CD1c-positive myeloid dendritic cell (primary cell): ENCODE measurements around the gene GNAO1.

Source experiments
- DNase-seq: peaks from one replicate; pipeline ENCODE4 v3.0.0-alpha.2; 2016; ENCODE audit errors: extremely low spot score

The GNAO1 gene

DNA sequence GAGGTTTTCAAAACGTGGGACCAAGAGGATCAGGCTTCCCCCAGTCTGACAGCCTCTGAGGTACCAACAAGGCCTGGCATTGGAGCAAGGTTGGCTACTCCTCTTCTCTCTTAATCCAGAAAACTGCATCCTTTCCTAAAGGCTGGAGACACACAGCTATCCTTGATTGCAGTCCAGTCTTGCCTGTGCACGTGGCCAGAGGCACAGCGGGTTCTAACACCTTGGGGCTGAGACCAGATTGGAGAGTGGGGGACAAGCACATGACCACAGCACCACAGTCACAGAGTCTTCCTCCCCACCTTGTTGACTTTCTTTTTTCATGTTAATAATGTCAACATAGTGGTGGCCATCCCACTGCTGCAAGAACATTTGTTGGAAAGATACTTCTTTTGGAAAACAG lies 46.9 kb downstream of the GNAO1 start:
- no peak for DNase-seq

GRCh38 chr16:56241596-56241995 lies 50.3 kb downstream of the GNAO1 start:
- no peak for DNase-seq

DNA sequence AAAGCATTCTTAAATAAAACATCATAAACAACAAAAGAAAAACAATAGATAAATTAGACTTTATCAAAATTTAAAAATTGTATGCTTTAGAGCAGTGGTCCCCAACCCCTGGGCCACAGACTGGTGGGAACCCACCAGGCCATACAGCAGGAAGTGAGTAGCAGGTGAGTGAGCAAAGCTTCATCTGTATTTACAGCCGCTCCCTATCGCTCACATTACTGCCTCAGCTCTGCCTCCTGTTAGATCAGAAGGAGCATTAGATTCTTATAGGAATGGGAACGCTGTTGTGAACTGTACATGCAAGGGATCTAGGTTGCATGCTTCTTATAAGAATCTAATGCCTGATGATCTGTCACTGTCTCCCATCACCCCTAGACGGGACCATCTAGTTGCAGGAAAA lies 51.5 kb downstream of the GNAO1 start:
- DNase-seq: no peak

DNA sequence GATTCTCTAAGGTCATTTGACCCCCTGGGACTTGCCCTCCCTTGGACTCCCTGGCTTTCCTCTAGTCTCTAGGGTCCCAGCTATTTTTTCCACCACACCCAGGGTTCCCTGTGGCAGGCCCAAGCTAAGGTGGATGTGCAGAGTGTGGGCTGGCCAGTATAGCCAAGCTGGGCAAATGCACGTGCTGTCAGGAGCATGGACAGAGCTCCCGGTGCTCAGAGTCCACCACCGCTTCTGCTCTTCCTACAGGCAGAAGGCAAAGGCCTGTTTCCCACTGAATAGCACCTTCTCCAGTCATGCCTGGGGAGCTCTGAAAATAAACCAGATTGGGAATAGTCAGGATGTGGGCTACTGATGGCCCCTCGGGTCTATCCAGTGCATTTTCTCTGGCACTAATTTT lies 53.3 kb downstream of the GNAO1 start:
- DNase-seq: no peak

GRCh38 chr16:56245197-56245596 lies 53.9 kb downstream of the GNAO1 start:
- DNase-seq: no peak

DNA sequence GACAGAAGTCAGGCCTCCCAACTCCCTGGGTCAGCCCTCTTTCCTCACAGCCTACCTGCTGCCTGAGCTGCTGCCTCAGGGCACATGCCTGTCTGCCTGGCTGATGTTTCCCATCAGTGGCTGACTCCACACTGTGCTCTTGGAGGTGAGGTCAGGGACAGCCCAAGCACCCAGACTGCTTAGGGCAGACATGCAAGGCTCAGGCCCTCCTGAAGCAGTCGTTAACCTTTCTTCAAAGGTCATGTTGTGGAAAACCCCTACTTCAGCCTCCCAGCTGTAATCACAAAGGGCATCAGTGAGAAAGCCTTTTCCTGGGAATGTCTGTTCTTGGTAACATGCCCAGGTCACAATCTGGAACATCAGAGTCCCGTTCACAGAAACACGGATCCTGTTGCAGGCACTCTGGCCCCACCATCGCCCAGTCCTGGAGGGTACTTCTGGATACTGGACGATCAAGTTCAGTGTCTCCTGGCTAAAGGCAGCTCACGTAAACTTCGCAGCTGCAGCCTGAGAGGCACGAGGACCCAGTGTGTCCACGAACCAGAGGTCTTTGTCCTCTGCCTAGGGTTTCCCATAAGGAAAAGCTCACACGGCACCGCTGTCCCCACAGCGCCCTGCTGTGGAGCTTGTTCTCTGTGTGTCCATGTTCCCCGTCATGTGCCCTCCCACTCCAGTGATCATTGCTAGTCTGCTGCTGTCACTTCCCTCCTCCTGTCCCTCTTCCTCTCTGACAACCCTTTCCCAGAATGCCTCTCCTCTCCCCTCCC lies 54.9 kb downstream of the GNAO1 start:
- no peak for DNase-seq

DNA sequence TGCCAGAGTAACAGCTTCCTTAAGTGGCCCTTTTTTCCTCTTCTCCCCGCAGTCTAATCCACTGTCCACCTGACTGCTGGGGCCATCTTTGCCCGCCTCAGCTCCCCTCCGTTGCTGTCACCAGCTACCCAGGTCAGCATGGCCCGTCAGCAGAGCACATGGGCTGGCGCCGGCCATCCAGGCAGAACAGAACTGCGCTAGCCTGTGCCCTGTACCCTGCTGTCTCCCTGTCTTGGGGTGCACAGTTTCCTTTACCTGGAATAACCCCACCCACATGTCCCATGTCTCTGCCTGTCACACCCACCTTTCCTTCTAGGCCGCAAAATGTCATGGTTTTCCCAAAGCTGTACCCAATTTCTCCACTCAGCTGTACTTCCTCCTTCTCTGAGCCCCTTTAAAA lies 55.7 kb downstream of the GNAO1 start:
- no peak for DNase-seq

GRCh38 chr16:56247808-56248207 lies 56.5 kb downstream of the GNAO1 start:
- no peak for DNase-seq

DNA sequence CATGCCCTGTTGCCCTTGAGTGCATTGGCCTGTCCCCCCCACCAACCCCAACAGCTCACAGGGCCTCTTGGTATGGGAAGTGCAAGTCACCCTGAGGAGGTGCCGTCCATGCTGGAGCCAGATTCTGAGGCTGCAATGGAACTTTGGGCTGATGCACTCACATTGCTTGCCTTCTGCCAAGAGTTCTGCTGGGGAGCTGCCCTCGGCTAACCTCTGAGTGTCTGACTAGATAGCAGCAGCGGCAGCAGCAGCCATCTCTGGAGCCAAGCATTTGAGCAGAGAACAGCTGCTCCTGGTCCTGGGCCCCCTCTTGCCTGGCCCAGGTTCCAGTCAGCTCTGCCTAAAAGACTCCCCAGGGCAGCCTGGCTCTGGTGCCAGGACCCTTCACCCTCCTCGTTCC lies 61.5 kb downstream of the GNAO1 start:
- DNase-seq: no peak

DNA sequence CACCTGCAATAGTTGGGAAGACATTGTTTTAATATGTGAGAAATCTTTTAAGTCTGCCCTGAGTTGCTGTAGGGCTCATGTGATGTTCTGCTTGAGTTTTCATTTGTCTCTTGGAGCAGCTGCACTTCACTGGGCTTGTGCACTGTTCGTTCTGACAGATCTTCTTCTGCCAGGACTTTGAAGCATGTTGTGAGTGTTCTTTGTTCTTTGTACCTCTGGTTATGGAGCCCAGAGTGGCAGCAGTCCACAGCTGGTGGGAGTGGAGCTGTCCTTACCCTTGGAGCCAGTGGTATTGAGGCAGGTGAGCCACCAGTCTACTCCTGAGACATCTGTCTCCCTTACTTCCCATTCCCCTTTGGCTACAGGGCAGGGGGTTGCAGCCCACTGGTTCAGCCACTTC lies 64.6 kb downstream of the GNAO1 start:
- DNase-seq: no peak

- DNase-seq: no peak
These were observed 66.0 kb downstream of the GNAO1 start for GRCh38 chr16:56257239-56257638.

- no peak for DNase-seq
These were observed 66.5 kb downstream of the GNAO1 start for GRCh38 chr16:56257666-56258342.

- DNase-seq: no peak
These were observed 67.5 kb downstream of the GNAO1 start for GRCh38 chr16:56258508-56259424.

DNA sequence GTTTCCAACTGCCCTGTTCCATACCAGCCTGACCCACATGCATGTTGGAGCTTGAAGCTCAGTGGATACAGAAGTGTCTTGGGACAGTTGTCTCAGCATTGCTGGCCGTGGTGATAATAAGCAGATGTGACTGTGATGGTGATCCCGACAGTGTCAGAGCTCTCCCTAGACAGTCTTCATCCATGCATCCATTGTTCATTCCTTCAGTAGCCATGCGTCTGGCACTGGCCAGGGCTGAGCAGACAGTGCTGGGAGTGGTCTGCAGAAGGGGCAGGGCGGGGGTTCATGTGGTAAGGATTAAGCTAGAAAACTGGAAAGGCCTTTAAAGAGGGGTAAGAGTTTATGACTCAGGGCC lies 68.1 kb downstream of the GNAO1 start:
- no peak for DNase-seq

DNA sequence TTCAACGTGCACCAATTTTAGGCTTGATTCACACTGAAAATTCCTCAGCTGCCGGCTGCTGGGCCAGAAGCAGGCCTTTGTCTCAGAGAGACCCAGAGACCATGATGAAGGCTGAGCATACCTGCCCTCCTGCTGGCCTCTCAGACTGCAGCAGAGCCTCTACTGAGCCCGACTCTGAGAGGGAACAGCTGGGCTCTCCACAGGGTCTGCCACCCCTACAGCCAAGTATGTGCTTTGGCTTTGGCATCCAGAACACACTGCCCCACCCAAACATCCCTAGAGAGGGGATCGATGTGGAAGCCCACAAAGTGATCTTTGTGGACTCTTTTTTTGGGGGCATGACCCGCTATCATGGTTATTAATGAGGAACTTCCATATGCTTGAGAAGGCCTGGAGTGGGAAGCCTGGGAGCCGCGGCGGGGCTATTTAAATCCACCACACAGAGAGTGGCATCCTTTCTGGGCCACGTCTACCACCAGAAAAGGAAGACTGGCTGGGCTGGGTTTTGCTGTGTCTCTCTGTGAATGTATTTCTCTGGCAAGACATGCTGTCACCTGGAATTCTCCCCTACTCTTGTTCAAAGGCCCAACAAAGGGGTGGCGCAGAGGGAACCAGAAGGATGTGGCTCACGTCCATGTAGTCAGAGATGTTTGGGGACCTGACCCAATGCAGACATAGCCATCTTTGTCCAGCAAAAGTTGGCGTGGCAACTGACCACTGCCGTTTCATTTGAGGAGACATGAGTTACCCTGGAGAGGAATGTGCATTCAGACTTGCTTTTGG lies 69.3 kb downstream of the GNAO1 start:
- no peak for DNase-seq

DNA sequence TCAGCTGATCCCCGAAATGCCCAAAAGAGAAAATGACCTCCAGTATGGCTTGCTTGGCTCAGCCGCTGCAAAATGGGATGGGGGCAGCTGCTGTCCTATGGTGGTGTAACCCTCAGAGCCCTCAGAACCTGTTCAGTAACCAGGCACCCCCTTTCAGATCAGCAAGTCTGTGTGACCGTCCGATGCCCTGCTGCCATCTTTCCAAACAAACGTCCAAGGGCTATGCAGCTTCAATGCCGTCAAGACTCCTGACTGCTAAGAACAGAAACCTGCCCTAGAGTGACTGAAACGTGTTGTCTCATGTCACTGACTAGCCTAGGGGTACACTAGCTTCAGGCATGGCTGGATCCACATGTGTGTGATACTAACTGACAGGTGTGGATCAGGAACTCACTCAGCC lies 70.4 kb downstream of the GNAO1 start:
- no peak for DNase-seq

DNA sequence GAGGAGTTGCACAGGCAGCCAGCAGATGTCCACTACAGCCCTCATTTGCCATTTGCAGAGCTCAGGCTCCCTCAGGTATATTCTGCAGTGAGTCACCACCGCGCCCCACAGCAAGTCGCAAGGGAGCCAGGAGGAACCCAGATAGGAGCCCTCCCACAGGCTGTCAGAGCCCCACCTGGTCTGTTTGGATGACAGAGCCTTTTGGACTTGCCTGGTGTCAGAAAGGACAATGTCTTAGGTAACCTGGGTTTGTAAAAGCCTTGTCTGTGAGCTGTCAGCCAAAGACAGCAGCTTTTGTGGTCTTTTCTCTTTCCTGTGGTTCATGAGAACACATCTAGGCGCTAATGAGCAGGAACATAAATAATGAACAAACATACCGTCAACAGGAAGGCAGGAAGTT lies 70.9 kb downstream of the GNAO1 start:
- DNase-seq: no peak

DNA sequence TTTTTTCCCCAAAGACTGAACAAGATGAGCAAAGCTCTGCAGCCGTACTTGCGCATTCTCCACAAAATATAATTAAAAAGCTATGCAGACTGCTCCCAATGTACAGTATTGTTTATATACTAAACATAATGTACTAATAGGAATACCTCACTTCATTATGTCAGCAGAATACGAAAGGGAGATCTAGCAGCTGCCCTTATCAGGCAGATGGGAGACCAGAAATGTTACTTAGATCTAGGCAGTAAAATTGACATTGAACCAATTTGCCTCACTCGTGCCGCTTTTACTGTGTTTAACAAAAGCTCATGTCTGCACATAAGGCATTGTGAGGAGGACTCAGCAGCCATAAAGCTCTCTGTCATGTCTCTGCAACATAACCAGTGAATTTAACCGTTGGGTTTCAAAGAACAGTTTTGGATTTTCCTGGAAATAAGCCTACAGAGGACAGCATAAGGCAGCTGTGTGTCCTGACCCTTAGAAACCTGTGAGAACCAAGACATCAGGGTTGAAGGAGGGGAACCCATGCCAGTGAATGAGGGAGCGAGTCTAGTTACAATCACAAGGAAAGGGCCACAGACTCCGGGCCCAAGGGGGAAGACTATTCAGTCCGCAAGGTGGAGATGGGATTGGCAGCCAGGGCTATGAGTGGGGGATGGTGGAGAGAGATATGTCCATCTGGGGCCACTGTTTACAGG lies 71.4 kb downstream of the GNAO1 start:
- no peak for DNase-seq

GRCh38 chr16:56263711-56264608 lies 72.7 kb downstream of the GNAO1 start:
- no peak for DNase-seq

- DNase-seq: no peak
These were observed 73.3 kb downstream of the GNAO1 start for GRCh38 chr16:56264609-56264972.
